GM19099 (cell line): ENCODE data around the gene COX6B2.

Experiments used
- POLR2A ChIP-seq: IDR thresholded peaks from 3 replicates; pipeline ENCODE4 v1.6.1; 2011; ENCODE audit warnings: low read depth; ENCODE audit not compliant: insufficient read length; ENCODE audit errors: extremely low read depth

COX6B2 gene

DNA sequence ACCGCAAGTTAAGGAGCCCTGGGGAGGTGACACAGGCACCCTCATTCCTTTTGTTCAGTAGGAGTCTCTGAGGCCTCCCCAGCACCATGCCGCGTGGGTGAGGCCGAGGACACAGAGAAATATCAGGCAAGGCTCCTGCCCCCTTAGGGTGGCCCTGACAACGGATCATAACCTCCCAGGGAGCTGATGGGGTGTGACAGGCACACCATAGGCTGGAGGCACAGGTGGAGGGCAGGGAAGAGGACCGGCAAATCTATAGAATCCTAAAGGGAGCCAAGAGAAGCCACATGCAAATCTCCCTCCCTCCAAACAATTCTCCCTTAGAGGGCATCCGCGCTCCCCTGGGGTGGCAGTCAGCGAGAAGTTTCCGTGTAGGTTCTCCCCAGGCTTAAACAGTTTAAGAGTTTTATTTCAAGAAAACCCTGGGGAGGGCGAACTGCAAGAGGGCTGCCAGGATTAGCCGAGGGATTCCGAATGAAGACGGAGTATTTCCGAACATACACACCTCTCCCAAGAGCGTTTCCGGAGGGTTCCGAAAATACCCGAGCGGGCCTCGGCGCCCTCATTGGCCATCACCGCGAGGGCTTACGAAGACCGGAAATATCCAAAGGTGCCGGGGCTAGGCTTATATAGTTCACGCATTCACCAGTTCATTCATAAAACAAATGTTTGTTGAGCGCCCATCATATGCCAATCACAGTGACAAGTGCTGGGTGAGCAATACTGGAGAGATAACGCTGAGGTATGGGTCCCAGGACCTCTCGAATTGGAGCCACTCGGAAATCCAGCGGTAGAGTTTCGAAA lies 30.6 kb upstream of the COX6B2 start:
- TF ChIP-seq POLR2A: no peak

DNA sequence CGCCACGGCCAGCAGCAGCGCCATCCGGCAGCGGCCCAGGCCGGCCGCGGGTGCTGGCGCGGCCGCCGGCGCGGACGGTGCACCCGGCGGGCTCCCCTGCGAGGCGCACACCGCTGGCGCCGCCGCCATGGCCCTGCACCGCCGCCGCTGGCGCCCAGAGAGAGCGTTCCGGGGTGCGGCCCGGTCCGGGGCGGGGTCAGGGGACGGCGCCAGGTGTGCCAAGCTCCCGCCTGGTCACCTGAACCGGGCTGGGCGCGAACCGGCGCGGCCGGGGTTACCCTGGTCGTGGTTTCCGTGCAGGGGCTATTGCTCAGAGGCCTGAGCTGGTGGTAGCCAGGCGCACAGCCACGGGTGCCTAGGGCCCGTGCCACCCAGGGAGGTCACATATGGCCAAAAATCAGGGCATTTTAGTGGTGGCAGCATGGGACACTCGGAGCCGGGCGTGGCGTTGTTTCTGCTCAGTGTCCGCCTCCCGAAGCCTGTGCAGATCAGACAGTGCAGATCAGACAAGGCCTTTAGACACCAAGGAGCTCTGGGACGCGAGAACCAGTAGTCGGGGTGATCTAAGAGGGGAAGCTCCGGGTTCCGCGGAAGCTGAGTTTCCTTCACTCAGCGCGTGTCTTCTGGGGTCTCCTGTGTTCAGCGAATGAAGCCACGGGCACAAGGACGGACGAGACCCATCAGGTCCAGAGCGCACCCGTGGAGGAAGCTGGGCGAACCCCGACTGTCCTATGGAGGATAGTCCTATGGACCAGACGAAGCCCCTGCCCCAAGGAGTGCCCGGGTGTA lies 29.8 kb upstream of the COX6B2 start, which contains the start of gene TMEM238:
Gene TMEM238 (minus strand): TSS at position 162 of the 789 bp plus-strand sequence. CDS start 33 bp downstream, at position 129.
- peak; percentile 51 for TF ChIP-seq POLR2A

DNA sequence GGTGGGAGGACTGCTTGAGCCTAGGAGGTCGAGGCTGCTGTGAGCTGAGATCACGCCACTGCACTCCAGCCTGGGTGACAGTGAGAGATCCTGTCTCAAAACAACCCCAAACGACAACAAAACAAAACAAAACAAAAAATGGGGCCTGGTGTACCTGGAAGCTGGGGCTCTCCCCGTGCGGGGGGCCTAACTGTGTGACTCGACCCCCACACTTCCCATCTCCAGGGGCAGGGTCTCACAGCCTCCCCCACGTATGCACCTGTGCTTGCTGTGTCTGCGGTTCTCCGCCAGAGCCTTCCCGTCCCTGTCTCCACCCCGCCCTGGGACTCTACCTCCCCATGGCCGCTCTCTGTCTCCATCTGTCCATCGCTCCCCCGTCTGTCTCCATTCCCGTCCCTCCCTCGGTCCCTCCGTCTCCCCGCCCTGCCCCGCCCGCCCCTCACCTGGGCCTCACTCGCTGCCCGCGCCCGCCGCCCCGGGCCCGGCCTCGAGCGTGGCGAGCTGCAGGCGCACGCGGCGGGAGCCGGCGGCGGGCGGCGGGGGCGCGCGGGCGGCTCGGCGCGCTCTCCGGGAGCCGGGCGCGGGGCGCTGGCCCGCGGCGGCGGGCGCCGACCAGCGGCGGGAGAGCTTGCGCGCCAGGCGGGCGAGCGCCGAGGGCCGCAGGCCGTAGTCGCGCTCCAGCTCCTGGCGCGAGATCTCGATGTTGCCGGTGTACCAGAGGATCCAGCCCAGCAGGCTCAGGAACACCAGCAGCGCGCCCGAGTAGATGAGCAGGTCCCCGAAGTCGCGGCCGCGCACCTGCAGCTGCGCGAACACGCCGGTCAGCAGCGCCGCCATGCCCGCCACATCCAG lies 29.0 kb upstream of the COX6B2 start:
- no peak for TF ChIP-seq POLR2A

DNA sequence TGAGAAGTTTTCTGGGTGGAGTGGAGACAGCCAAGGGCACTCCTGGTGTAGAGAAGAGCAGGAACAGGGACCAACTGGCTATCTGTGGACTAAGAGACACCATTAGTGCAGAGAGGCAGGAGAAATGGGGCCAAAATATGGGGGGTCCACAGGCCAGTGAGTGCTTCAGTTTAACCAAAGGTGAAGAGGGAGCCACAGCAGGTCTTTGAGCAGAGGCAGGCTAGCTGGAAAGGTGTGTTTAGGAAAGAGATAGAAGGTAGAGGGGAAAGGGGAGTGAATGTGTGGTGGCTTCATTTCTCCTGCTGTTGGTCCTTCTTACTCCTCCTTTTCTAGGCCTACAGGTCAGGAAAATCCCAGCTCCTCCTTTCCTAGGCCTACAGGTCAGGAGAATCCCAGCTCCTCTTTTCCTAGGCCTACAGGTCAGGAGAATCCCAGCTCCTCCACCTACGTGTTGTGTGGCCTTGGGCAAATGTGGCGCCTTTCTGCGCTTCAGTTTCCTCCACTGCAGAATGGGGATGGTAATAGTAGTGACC lies 28.1 kb upstream of the COX6B2 start:
- no peak for TF ChIP-seq POLR2A

DNA sequence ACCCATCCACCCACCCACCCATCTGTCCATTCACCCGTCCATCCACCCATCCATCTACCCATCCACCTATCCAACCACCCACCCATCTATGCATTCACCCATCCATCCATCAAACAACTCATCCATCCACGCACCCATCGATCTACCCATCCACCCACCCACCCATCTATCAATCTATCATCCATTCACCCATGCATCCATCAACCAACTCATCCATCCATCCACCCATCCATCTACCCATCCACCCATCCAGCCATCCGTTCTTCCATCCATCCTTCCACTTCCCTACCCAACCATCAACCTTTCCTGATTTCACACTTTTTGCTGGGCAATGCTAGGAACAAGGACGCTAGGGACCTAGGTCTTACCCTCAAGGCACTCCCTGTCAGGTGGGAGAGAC lies 27.5 kb upstream of the COX6B2 start:
- no peak for TF ChIP-seq POLR2A

DNA sequence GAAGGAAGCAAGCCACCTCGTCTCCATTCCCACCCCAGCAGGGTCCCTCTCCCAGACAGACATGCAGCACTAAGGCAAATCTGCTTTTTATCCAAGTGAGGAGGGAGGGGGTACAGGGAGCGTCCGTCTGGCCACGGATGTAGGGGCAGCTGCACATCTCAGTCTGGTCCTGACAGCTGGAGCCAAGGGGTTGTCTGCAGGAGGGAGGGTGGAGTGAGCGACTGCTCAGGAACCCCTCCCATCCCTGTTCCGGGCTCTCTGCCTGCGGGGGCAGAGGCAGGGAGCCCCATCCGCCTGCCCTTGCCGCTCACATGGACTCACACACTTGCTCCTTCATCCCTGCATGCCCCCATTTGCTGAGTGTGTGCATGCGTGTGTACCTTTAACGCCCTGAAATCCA lies 24.7 kb upstream of the COX6B2 start:
- TF ChIP-seq POLR2A: no peak

DNA sequence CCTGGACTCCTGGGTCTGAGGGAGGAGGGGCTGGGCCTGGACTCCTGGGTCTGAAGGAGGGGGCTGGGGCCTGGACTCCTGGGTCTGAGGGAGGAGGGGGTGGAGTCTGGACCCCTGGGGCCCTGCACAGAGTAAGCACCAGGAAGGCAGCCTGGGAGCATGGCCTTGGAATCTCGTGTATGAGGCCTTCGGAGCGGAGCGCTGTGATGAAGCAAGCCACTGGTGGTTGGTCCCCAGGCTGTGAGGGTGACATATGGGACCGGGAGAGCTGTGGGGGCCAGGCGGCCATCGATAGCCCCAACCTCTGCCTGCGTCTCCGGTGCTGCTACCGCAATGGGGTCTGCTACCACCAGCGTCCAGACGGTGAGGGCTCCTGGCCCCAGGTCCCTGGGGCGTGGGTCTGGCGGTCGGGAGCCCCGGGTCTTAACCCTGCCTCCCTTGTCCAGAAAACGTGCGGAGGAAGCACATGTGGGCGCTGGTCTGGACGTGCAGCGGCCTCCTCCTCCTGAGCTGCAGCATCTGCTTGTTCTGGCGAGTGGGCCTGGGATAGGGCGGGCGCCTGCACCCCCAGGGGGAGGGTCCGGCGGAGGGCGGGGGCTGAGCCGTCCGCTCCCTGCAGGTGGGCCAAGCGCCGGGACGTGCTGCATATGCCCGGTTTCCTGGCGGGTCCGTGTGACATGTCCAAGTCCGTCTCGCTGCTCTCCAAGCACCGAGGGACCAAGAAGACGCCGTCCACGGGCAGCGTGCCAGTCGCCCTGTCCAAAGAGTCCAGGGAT lies 23.0 kb upstream of the COX6B2 start:
- TF ChIP-seq POLR2A: no peak

DNA sequence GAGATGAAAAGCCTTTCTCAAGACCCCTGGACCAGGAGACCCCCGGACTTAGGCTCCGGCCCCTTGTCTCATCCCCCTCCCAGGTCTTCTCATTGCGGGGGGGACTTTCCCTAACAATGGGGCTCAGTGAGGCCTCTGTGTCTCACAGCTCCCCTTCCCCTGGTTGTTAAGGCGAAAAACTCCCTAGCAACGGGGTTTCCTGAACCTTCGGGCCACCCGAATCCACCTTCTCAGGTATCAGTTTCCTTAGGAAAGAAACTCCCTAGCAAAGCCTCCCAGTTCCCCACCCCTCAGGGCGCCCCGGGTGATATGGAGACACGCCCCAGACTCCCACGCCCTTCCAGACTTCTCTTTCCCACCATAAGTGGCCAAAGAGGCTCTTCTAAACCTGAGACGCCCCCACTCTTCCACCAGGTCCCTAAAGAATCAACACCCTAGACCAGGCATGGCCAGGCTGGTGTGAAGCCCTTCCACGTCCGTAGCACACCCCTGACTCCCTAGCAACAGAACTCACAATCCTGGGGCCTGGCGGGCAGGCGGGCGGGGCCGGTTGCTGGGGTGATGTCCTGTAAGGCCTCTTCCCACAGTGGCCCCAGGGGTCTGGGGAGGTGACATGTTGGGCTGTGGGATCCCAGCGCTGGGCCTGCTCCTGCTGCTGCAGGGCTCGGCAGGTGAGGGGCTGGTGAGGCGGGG lies 21.9 kb upstream of the COX6B2 start, which contains the start of gene TMEM190:
Gene TMEM190 (plus strand): TSS at position 586 of the 693 bp plus-strand sequence. CDS start 28 bp downstream, at position 614.
- no peak for TF ChIP-seq POLR2A

DNA sequence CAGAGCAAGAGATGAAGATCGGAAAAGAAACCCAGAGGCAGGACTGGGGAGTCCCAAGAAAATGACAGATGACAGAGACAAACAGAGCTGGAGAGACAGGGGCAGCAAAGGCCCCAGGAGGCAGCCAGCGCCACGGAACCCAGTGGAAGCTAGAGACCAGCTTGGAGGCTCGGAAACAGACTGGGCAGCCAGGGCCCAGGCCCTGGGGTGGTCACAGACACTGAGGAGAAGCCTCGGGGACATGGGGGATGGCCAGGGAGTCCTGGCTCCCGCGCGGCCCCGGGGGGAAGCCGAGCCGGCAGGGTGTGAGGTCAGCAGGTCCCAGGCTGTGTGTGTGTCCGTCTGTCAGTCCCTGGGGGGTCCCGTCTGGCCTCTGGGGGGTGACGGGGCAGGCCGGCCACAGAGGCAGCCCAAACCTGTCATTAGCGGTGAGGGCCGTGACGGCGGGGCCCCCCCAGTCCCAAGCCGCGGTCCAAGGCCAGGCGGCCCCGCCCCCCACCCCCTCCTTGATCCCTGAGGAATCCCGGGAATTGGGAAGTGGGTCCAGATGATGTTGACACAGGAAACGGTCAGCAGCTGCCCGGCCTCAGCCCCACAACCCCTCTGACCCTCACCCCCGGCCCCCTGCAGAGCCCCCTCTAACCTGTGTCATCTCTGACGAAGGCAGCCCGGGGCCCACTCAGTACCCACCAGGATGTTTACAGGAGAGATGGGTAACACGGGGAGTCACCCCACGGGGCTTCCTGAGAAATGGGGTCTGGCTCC lies 19.7 kb upstream of the COX6B2 start:
- TF ChIP-seq POLR2A: no peak

DNA sequence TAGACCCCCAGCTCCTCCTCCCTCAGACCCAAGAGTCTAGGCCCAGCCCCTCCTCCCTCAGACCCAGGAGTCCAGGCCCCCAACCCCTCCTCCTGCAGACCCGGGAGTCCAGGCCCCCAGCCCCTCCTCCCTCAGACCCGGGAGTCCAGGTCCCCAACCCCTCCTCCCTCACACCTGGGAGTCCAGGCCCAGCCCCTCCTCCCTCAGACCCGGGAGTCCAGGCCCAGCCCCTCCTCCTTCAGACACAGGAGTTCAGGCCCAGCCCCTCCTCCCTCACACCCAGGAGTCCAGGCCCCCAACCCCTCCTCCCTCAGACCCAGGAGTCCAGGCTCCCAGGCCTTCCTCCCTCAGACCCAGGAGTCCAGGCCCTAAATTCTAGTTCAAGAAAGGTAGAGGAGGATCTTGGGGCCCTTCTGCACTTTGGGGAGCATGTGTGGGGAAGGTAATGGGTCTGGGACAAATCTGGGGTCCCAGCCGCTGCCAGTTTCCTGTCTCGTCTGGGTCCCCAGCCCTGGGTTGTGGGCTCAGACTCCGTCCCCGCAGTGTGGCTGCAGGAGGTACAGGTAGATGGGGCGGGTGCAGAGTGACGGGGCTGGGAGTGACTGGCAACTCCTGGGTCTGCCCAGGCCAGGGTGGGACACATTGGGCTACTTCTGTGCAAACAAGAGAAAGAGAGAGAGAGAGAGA lies 18.9 kb upstream of the COX6B2 start:
- no peak for TF ChIP-seq POLR2A

DNA sequence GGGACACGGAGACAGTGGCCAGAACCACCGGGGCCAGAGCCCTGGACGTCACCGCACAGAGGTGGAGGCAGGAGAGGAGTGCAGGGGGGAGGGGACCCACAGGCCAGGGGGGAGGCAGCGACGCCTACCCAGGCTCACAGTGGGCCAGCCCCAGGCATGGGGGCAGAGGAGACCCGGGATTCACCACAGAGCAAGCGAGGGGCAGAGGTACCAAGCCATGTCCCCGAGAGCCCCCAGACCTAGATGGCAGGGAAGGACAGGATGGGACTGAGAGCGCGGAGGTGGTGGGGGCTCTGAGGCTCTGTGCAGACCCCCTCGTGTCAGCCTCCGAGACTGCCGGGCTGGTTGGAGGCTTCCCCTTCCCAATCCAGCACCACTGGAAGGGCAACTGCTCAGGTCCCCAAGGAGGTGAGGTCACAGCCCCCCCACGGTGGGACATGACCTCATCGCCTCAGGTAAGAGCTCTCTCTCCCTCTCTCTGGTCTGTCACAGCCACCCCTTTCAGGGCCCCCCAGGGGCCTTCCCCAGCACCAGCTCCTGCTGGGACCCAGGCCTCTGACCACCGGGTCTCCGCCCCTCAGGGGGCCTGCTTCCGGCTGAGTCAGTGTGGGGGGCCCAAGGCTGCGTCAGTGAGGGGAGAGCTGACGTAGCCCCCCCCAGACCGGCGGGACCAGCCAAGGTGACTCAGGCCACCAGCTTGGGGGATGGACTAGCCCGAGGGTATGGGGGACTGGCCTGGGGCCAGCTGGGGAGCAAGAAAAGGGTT lies 18.0 kb upstream of the COX6B2 start:
- no peak for TF ChIP-seq POLR2A
